T-helper 1 cell (primary cell): ENCODE data around the gene YBX2.
"Not testable (repeated sequence)": the region's sequence is repeated elsewhere in the genome, so short reads cannot be mapped to it uniquely, and the experiment has no call there.

Experiments used
- DNase-seq, 5 donors: peaks; one replicate each; pipeline ENCODE4 v3.0.0-alpha.2; 2012 to 2020
- total RNA-seq, 4 donors: gene quantifications; one replicate each; lab custom pipeline; 2026; lab: John Stamatoyannopoulos, UW

The YBX2 gene
- 0 to 0.71 (median 0) reads per million in 4 donors for total RNA-seq

DNA sequence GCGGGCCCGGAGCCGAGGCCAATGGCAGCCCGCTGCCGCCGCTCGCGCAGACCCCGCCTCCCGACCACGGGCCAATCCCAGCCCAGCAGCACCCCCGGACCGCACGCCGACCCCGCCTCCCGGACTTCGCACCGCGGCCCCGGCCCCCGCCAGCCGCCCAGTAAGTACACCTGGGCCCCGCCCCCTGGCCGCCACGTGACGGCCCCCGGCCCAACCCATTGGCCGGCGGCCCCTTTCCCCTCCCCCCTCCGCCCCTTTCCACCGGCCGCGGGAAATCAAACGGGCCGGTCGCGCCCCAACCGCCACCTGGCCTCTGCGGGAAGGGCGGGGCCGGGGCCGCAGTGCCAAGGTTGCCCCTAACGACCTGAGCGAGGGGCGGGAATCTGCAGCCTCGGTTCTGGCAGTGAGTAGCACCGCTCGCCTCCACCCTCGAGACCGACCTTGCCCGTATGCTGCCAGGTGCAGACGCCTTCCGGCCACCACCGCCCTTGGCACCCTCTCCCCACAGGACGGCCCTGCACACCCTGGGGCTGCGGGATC lies at the start of gene YBX2:
Gene YBX2, minus strand, starts transcription at position 26 of the 540 bp plus-strand sequence. CDS start 139 bp downstream, outside the sequence.
- DNase-seq: peak; percentile 58 to 90 (median 68)

DNA sequence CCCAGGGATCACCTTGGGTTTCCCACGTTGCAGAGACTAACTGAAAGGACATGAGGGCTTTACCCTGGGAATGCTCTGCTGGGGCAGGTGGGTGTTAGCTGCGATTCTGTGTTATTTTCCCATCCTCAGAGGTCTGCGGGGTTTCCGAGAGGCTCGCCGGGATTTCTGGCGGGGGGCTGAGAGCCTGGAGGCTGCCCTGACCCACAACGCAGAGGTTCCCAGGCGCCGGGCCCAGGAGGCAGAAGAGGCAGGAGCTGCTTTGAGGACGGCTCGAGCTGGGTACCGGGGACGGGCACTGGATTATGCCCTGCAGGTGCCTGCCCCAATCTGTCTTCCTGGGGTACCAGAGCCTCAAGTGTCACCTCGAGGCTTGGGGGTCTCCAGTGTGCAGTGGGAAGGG lies 48.8 kb upstream of the YBX2 start:
- no peak for DNase-seq

DNA sequence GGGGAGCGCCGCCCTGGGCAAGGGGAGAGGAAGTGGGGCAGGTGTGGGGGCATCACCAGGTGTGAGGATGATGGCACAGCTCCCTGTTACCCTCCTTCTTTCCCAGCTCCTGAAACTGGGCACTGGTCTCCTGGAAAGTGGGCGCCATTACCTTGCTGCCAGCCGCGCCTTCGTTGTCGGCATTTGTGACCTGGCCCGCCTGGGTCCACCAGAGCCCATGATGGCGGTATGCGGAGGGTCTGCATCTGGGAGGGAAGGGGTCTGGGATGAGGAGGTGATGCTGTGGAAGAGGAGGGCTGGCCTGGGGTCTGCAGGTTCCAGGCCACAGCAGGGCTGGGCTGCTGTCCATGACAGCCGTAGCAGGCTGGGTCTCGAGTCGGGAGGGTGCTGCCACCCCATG lies 47.4 kb upstream of the YBX2 start:
- DNase-seq: no peak

DNA sequence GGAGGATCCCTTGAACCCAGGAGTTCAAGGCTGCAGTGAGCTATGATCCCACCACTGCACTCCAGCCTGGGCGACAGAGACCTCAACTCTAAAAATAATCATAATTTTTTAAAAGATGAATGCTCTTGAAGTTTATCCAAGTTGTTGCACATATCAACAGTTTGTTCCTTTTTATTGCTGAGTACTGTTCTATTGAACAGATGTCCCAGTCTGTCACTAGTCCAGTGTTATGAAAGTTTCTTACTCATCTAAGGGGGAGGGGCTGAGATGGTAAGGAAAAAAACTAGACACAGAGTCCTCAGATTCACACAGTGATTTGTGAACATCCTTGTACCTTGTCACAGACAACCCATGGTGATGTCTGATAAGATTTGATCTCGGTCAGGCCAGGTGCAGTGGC lies 45.7 kb upstream of the YBX2 start:
- DNase-seq: no peak

DNA sequence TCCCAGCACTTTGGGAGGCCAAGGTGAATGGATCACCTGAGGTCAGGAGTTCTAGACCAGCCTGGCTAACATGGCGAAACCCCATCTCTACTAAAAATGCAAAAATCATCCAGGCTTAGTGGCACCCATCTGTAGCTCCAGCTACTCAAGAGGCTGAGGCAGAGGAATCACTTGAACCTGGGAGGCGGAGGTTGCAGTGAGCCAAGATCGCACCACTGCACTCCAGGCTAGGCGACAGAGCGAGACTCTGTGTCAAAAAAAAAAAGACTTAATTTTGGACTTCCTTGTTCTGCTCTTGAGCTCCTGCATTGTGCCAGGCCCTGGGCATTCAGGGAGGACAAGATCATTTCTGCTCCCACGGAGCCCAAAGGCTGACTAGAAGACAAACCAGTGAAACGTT lies 43.2 kb upstream of the YBX2 start:
- not testable (repeated sequence) for DNase-seq

DNA sequence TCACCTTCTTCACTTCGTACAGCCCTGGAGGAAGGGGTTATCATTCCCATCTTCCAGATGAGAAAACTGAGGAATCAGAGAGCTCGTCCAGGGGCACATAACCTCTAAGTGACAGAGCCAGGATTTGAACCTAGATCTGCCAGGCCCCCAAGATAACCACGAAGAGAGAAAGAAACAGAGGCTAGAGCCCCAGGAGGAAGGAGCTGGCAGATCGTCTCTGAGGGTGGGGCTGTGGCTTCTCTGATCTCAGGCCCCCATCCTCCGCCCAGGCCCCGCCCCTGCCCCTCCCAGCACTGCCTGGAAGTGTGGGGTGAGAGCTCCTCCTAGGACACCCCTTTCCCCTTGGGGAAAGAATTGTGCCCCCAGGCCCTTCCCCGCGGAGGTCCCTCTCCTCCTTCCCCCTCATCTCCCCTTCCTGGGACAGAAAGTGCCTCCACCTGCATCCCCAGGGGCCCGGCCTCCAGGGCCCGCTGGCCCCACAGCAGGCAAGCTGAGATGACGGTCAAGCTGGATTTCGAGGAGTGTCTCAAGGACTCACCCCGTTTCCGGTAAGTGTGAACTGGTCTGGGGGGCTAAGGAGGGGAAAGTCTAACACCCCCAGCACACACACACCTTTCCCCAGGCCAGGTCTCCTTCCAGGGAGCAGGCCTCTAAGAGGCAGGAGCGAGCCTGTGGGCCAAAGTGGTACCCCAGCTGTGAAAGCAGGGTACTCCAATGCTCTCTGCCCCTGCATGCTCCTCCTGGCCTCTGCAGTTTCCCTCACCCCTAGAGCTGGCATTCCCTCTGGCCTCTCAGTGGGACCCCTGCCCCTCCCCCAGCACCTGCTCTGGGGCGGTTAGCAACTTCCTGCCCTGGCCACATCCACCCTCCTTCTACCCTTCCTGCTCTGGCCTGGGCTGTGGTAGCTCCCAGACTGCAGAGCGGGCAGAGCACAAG lies 42.1 kb upstream of the YBX2 start, which contains the start of gene ACAP1:
Gene ACAP1, plus strand, starts transcription at position 290 of the 936 bp plus-strand sequence. Its CDS starts 206 bp downstream, at position 496.
- DNase-seq: peak; percentile 70 to 92 (median 78)

DNA sequence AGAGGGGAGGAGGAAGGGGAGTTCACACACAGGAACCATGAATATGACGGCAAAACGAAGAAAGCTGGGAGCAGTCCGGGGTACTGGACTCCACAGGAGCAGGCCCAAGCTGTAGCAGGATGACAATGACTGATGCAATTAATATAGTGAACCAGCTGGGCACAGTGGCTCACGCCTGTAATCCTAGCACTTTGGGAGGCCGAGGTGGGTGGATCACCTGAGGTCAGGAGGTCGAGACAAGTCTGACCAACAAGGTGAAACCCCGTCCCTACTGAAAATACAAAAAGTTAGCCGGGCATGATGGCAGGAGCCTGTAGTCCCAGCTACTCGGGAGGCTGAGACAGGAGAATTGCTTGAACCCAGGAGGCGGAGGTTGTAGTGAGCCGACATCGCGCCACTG lies 41.3 kb upstream of the YBX2 start:
- DNase-seq: not testable (repeated sequence)

DNA sequence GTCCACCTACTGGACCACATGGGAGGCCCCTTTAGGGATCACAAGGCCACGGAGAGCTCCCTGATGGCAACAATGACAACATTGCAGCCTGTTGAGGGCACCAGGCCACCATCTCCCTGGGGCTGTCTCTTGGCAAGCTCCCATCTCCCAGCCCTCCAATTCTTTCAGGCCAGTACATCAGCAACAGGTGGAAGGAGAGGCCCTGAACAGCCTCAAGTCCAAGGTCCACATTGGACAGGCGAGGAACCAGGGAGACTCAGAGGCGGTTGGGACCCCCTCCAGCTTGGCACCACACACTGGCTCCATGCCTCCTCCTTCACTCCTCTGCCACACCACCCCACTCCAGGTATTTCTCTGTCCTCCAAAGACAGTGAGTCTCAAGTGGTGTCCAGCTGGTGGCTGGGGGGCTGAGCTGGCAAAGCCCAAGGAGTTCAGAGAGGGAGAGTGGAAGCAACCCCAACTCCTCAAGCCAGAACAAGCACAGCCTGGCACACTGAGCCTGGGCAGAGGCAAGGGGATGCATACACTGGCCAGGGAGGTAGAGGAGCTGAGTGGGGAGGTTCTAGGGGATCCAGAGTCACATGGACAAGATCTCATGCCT lies 40.6 kb upstream of the YBX2 start:
- no peak for DNase-seq

DNA sequence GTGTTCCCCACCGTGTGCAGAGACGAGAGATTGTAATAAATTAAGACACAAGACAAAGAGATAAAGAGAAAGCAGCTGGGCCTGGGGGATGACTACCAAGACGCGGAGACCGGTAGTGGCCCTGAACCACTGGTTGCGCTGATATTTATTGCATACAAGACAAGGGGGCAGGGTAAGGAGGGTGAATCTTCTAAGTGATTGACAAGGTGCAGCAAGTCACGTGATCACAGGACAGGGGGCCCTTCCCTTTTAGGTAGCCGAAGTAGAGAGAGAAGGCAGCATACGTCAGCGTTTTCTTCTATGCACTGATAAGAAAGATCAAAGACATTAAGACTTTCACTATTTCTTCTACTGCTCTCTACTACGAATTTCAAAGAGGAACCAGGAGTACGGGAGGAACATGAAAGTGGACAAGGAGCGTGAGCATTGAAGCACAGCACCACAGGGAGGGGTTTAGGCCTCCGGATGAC lies 38.2 kb upstream of the YBX2 start:
- DNase-seq: peak in 1 of 5 donors; percentile 46

DNA sequence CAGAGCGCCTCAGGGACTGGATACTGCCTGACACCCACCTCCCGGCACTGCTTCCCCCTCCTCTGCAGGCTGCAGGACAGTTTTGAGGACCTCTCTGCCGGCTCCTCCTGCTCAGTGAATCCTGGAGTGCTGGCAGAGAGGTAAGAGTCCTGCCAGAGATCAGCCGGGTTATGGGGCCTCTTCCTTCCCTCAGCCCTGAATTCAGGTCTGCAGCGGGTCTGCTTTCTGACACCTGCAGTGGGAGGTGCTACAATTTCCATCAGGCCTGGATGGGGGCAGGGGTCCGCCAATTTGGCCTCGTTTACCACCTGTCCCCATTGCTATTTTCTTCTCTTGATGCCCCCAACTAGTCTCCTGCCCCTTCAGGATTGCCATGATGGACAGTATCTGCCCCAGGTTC lies 37.7 kb upstream of the YBX2 start:
- no peak for DNase-seq

DNA sequence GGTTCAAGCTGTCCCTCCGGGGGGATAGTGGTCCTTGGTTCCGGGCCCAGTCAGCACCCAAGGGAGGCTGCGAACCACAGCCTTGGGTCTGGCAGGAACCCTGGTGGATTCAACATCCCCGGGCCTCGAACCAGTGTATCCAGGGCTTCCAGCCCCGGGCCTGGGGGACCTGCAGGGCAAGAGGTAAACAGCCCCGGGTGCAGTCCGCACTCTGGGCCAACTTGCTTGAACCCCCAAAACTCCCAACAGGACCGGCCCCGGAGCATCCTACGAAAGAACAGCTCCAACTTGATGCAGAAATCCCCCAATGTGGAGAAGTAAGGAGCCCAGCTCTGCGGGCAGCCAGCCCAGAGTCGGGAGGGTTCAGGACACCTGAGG lies 36.2 kb upstream of the YBX2 start:
- no peak for DNase-seq

DNA sequence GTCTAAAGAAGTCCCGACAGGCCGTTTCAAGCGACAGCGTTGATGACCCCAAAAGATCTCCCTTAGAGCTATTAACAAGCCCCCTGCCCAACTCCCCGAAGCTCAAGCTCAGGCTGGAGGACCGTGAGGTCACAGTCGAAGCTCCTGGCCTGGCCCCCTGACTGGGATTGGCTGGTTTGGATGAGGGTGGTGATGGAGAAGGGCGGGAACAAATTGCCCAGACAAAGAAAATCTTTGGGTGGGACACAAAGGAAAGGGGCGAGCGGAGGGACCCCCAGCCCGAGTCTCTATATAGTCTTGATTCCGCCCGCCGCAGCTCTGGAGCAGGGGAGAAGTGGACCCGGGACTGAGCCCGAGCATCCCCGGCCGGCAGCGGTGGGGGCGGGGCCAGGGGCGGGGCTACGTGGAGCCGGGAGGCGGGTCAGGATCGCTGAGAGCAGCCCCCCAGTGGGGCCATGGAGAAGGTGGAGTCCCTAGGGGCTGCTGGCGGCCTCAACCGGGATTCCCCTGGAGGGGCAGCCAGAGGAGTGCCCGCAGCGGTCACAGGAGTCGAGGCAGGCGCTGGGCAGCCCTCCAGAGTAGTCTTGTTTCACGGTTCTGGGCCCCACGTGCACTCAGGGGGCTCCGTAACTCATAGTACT lies 35.7 kb upstream of the YBX2 start:
- DNase-seq: peak; percentile 60 to 85 (median 68)

DNA sequence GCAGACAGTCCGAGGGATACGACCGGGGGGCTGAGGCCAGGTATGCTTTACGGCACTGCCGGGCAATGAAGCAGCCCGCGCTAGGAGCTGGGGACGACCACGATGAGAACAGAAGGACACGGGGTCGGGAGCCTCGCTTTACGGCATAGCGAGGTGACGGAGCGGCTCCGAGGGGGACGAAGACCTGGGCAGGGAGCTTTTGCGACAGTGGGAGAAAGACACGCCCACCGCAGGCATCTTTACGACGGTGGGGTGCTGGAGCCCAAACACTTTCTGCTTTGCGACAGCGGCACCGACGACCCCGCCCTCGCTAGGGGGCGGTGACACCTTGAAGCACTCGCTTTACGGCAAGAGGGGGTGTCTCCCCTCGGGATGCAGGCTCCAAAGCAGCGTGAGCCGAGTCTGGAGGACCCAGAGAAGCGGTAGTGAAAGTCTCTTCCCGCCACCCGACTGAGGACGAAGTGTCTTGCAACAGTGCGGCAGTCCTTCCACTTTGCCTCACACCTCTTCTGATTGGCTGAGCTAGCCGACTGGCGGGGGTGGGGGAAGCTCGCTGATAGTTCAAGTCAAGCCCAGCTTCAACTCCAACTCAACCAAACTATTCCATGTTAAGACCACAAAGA lies 35.0 kb upstream of the YBX2 start:
- peak; percentile 92 to 99 (median 95) for DNase-seq

DNA sequence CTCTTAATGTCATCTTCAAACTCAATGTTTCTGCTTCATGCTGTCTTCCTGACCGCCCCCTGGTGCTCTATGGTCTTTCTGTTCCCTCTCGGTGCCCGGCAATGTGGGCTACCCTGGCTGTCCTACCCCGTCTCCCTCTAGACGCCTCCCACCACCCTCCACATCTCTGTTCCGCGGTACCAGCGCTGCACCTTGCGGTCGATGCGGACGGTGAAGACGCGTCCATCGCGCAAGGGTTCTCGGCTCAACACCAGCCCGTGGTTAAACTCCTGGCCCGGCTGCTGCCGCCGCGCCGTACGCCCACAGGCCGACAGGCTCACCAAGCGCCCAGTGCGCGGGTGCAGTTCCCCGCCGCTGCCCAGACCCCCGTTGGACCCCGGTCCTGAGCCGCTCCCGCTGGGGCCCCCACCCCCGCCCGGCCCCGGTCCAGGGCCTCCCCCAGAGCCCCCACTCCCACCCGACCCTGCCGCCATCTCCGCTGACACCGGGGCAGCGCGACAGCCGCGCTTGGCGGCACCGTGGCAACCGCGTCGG lies 34.5 kb upstream of the YBX2 start, which contains the start of gene NEURL4:
Gene NEURL4, minus strand, starts transcription at position 496 of the 534 bp plus-strand sequence. Its CDS starts 23 bp downstream, at position 473.
- DNase-seq: peak in 1 of 5 donors; percentile 33

DNA sequence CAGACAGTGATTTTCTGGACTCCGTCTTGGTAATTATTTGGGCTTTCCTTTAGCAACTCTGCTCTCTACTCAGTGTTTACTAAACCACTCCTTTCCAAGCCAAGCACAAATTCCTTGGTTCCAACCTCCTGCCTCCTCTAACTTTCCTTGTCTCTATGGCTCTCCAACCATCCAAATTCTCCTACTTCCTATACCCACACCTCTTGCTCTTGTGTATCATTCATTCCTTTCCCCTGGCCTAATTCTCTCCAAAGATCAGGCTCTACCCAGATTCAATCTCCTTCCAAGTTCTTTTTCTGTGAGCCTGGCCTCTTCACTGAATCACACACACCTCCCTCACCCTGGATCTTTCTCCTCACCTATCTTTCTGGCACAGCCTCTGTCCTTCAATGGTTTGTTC lies 33.6 kb upstream of the YBX2 start:
- no peak for DNase-seq

DNA sequence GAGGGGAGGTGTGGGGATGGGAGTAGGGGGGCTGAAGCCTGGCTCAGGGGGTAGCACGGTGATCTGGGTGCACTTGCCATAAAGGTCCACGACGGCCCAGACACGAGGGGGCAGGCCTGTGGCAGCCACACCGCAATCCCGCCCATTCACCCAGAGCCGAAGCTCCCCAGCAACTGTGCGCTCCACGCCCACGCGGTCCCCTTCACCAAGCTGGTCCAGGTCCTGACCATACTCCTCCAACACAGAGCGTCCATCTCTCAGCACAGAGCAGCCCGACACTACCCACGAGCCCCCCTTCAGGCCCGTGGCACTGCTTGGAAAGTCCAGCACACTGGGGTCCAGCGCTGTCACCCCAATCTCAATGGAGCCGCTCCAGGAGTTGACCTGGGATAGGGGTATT lies 33.1 kb upstream of the YBX2 start:
- DNase-seq: no peak

DNA sequence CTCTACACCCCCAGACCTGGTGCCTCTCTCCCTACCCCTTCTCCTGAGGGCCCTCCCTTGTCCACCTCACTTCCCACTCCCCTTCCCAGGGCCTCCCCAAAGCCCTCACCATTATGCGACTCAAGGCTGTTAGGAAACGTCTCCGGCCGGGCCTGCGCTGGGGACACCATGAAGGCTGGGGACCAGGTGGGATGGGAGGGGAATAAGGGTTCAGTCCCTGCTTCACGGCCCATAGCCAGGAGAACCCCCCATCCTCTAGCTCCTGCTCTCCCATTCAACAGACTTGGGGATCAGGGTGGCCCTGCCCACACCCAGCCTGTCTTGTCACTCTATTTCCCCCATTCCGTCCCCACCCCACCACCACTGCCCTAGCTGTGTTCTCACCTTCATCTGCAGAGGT lies 32.6 kb upstream of the YBX2 start:
- DNase-seq: no peak

DNA sequence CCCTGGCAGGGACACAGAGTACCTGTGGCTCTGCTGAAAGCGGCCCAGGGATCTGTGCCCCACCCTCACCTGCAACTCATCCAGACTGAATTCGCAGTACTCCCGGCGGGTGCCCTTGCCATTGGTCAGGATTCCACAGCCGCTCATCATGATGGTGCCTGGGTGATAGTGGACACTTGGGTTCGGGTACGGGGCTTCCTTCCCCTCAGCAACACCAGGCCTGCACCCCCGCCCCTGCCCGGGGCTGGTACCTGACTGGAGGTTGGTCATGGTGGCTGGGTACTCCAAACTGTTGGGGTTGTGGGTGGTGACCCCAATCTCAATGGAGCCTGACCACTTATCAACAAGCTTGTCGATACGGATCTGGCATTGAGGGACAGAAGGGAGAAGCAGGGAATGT lies 31.7 kb upstream of the YBX2 start:
- DNase-seq: no peak

DNA sequence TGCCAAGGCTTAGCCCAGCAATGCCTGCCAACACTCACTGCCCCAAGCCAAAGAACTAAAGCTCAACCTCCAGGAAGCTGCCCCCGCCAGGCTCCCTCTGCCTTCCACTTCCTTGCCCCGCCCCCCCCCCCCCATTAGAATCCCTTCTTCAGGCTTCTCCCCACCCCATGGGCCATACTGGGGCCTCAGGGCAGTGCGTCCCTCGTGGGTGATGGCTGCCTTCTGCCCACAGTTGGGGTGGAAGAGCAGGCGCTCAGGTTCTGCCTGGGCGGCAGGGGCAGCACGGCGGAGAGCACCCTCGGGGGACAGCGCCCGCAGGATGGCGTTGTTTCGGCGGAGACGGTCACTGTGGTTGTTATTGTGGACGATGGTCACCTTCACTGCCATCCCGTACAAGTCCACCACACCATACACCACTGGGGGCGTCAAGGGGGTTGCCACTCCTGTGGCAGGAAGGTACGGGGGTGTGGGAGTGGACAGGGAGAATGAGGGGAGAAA lies 30.6 kb upstream of the YBX2 start:
- DNase-seq: no peak

DNA sequence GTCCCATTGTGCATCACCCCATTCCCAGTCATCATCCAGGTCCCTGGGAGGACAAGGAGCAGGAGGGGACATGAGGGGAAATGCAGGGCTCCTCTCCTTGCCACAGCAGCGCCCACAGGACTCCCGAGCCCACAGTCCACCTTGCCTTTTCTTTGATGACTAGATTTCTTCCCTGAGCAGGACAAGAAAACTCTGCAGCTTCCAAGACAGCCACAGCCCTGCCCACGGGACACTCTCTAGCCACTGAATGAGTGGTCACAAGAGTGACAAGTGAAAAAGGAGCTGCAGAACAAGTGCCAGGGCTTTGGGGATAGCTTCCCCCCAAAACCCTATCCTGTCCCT lies 30.0 kb upstream of the YBX2 start:
- DNase-seq: no peak

DNA sequence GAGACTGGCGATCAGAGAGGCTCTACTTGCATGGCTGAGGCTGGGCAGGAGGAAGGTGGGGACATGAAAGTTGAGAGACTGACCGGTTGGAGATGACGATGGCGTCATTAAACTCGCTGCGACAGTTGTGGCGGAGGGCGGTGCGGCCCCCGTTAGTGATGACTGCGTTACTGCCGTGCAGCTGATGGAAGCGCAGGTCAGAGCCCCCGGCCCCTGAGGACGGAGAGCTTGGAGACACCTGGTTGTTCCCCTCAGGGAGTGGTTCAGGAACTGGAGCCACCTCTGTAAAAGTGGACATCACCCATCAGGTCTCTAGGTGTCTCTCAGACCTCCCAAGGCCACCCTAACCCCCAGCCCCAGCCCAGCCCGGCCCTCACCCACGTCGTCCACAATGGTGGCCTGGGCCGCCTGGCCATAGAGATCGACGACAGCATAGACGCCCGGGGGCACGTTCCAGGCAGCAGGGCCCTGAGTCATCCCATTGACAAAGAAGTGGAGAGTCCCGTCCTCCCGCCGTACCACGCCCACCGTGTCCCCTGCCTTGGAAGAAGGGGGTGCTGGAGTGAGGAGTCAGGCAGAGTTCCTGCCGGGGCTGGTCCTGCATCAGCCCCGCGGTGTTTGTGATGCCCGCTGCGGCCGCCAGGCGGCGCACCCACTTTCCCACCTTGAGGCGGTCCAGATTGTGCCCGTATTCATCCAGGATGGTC lies 29.4 kb upstream of the YBX2 start:
- peak in 4 of 5 donors; percentile 46 to 57 (median 48) for DNase-seq
